ENCODE results near the gene HMX1.

The HMX1 gene

DNA sequence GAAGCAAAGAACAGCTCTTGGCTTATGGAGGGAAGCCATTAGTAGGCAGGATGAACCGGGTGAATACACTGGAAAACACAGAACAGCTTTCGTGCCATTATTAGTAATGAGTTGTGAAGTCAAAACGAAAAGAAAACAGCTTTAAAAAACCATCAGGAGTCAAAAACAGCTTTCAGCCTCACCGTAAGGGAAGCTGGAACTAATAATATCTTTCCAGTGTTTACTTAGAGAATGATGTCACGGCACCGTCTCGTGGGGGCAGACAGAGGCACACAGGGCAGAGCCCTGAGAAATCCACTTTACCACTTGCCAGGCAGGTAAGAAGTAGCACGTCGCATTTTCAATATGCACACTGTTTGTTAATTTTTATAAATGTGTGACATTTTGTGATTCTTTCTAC, 37.9 kb upstream of the HMX1 start:
- peak in 1 of 3 experiments; percentile 8 for DNase-seq

DNA sequence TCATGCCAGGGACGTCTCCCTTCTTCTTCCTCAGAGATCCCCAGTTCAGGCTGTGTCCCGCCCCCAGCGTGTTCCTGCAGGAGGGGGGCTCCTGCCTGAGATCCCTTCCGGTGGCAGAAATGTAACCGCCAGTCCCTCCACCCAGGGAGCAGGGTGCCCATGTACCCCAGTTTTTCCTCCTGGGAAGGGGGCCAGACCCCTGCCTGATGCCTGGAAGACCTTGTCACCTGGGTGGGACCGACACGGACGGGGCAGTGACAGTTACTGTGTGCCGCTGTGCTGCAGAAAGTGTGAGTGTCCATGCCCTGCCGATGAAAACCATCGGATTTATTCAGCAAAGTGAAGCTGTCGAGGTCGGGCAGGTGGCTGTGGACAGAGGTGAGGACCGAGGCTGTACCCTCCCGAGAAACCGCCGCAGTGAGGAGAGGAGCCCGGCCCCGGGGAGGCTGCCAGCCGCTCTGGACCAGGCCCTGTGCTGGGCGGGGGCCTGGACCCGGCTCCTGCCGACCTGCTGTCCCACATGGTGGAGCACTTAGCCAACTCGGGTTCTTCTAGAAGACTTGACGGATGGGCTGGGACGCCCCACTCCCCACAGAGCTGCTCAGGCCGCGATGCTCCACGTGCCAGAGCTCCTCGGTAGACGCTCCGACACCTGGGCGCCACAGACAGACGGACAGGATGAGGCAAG, 36.7 kb upstream of the HMX1 start:
- no peak for DNase-seq

- DNase-seq = no peak
Measured at GRCh38 chr4:8907596-8908205, 36.1 kb upstream of the HMX1 start.

DNA sequence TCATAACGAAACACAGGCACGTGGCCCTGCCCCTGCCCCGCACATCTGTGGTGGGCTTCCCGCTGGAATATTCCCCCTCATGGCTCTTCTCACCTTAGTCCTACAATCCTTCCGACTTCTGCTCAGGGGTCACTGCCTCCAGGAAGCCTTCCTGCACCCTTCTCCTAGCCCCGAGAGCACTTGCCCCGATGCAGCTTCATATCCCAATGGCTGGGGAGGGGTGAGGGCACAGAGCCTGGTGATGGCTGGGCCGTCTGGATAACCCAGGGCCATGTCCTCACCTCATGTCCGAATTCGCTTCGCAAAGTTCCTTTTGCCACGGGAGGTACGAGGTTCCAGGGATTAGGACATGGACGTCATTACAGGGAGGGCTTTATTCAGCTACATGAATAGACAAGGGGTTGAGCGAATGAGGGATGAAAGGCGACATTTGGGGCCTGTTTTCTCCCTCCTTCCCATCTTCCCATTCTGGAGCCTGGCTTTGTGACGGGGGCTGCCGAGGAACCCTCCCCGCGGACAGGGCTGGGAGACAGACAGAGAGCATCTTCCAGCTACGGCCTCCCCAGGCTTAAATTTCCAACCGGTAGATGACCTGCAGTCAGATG, 35.5 kb upstream of the HMX1 start:
- no peak for DNase-seq

- no peak for DNase-seq
Measured at GRCh38 chr4:8906668-8906970, 35.0 kb upstream of the HMX1 start.

DNA sequence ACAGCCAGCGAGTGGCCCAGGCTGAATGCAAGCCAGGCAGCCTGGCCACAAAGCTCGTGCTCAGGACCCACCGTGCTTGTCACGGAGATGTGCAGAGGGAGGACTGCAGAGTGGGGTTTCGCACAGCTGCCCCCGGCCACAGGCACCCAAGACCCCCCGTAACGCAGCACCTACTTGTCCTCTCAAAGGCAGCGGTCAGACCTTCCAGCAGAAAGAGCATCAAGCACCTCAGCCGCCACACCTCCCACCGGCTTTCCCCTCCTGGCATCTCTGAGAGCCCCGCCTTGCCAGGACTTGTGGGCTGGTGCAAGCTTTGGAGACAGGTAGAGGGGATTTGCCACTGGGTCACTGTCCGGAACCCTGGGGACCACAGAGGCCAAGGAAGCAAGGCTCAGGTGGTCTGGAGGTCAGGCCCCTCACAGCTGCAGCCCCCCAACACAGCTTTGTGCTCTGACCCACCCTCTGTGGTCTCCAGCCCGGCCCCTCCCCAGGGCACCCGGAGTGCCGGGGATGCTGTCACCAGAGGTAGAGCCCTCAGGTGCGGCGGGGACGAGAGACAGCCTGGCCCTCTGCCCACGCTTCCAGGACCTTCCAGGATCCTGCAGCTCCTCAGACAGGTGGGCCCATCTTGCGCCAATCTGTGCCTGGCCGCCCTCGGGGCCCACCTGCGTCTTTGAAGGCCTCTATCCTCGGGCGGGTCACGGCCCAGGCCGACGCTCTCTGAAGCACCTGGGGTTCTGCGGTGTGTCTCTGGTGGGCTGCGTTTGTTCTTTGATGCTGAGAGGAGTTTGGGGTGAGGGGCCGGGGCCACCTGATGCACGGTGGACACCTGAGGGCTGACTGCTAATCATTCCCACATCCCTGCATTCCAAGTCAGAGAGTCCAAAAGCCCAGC, 34.4 kb upstream of the HMX1 start:
- DNase-seq = no peak

GRCh38 chr4:8905226-8905772, 33.7 kb upstream of the HMX1 start:
- no peak for DNase-seq

DNA sequence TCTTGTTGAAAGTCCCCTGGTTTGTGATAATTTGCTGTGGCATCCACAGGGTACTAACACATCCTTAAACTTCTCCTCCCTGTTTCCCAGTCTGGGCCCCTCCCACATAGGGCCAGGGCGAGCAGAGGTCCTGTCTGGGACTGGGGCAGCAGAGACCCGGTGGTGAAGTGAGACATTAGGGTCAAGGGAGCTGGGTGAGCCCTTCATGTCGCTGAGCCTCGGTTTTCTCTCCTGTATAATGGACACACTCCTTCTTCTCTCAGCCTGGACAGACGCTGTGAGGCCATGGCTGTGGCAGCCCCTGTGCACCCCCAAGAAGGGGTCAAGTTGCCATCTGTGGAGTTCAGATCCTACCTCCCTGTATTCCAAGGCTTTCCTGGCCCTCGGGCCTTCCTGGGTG, 33.0 kb upstream of the HMX1 start:
- no peak for DNase-seq

- DNase-seq = no peak
Measured at GRCh38 chr4:8904041-8904501, 32.4 kb upstream of the HMX1 start.

- DNase-seq = no peak
Measured at GRCh38 chr4:8901335-8901734, 29.7 kb upstream of the HMX1 start.

- no peak for DNase-seq
Measured at GRCh38 chr4:8900588-8900987, 28.9 kb upstream of the HMX1 start.

GRCh38 chr4:8898419-8898818, 26.8 kb upstream of the HMX1 start:
- no peak for DNase-seq

DNA sequence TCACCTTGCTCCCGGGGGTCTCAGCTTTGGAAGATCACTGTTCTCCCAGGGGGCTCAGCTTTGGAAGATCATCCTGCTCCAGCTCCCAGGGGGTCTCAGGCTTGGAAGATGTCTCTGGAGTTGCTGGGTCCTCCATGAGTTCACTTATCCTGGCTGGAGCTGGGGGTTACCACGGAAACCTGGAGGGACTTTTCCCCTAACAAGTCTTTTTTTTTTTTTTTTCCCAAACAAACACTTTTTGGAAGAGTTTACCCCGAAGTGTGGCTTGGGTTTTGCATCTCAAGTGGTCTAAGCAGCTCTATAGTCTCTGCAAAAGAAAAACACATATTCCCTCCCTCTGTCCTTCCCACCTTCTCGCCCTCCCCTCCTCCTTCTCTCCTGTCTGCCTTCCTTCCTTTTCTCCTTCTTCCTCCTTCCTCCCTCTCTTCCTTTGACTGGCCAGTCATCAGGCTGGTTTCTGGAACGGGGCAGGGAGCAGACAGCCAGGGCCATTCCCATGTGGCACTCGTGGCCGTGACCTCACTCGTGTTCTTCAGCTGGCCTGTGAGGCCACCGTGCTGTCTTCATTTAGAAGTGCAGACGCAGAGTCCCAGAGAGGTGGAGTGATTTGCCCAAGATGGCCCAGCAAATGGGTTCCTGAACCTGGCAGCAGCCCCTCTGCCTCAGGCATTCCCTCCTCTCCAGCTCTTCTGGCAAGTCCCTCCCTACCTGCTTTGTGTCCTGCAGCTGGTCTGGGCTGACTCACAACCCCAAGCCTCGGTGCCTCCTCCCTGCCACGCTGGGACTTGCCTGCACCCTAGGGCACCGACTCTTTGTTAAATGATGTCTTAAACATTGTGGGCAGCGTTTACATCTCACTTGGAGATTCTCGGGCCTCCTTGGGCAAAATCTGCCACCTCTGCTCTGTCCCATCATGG, 25.9 kb upstream of the HMX1 start:
- DNase-seq = no peak

DNA sequence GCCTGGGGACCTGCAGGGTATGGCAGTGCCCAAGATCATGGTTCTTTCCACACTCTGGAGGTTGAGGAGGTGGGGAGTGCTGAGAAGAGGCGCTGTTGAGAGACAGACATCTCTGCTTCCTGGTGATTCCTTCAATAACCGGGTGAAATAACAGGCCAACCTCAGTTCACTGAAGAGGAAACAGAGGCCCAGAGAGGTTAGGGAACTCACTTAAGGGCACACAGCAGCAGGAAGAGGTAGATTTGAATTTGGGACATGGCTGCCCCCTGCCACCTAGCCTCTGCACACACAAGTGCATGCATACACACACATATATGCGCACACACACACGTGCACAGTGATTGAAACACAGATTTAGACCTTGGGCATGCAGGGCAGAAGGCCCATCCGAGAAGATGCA, 24.9 kb upstream of the HMX1 start:
- DNase-seq = no peak

- DNase-seq = no peak
Measured at GRCh38 chr4:8896071-8896470, 24.4 kb upstream of the HMX1 start.

GRCh38 chr4:8895295-8895694, 23.7 kb upstream of the HMX1 start:
- DNase-seq = no peak

DNA sequence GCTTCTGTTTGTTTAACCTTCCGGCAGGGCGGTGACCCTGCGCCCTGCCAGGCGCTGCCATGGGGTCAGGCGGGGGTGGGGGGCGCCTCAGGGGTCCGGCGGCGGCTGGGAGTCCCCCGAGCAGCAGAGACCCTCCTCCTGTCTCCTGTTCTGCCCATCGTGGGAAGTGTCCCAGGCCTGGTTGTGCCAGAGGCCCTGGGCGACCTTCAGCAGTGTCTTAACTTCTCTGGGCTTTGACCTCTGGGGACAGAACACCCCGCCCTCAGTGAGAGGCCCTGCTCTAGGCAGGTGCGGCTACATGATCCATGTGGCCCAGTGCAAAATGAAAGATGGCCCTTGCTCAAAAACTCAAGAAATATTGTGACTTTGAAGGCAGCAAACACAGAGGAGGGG, 22.8 kb upstream of the HMX1 start:
- DNase-seq = no peak

- no peak for DNase-seq
Measured at GRCh38 chr4:8893624-8894423, 22.2 kb upstream of the HMX1 start.

DNA sequence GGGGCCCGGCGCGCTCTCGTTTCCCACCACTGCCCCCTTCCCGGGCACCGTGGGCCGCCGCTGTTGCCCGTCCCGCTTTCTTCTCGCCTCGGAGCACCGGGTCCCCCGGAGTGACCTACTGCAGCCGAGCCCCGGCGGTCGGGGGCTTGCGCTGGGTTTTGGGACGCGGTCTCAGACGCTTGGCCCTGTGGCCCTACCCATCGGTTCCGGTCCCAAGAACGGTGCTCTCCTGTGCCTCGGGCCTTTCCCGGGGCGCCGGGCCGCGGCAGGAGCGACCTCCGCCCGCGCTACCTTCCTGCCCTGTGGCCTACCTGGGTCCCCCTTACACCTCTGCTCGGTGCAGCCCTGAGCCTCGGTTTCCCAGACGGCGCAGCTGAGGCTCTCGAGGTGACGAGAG, 21.6 kb upstream of the HMX1 start:
- DNase-seq = no peak

DNA sequence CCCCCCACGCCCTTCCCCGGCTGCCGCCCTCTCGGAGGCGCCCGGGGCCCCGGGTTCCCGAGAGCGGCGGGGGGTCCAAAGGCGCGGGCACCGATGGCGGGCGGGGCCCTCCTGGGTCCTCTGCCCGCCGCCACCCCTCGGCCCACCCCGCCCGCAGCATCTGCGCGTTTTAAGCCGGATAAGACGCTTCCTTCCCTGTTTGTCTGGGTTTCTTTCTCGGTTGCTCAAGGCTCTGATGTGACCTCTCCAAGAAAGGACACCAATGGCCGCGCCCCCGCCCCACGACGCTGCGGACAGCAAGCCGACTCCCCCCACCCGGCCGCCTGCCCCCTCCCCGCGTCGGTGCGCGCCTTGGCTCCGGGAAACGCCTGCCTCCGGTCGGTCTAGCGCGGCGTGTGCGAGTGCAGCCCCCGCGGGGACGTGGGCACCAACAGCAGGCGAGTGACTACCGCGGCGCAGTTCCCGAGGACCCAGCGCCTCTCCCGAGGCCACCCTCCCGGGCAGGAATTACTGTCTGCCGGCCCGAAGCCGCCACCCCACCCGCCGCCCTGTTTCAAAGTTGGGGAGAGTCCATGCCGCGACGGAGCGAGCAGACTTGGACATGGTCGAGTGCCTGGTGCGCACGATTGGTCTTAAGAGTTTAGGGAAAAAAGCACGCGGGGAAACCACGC, 21.1 kb upstream of the HMX1 start:
- no peak for DNase-seq

Measured in NCI-H1417 (cell line).